Mucosa of stomach (tissue), 1 donor: ENCODE results near the gene ZC3H12D.

Source experiments
- H3K27me3 ChIP-seq: one replicate; pipeline ENCODE4 v1.7.0; 2013; ENCODE audit warnings: mild to moderate bottlenecking, low read length; ENCODE audit not compliant: control insufficient read depth, insufficient read depth
- H3K36me3 ChIP-seq: one replicate; pipeline ENCODE4 v1.7.0; 2013; ENCODE audit warnings: low read length; ENCODE audit not compliant: control insufficient read depth, insufficient read depth
- H3K4me1 ChIP-seq: one replicate; pipeline ENCODE4 v1.7.0; 2013; ENCODE audit warnings: mild to moderate bottlenecking, low read length; ENCODE audit not compliant: control insufficient read depth, insufficient read depth
- H3K4me3 ChIP-seq: one replicate; pipeline ENCODE4 v1.7.0; 2013; ENCODE audit warnings: low read length
- H3K9ac ChIP-seq: one replicate; pipeline ENCODE4 v1.7.0; 2013; ENCODE audit warnings: mild to moderate bottlenecking, low read length, moderate library complexity
- H3K9me3 ChIP-seq: one replicate; pipeline ENCODE4 v1.7.0; 2013; ENCODE audit warnings: mild to moderate bottlenecking, low read length, moderate library complexity; ENCODE audit not compliant: control insufficient read depth
- donor health status: Pancreatic carcinoma.

The ZC3H12D gene

GRCh38 chr6:149414009-149414408 lies 70.8 kb downstream of the ZC3H12D start:
- no peaks in the 10 kb centered on the region for H3K27me3 ChIP-seq
- no peaks in the 10 kb centered on the region for H3K9me3 ChIP-seq
- no peak overlapping the region for H3K4me3 ChIP-seq
- no peak overlapping the region for H3K9ac ChIP-seq
- no peaks in the 10 kb centered on the region for H3K36me3 ChIP-seq
- no peaks in the 10 kb centered on the region for H3K4me1 ChIP-seq

- Histone ChIP-seq H3K36me3 (no peaks in the 10 kb centered on the region), H3K4me3 (no peak overlapping the region), H3K9me3 (no peaks in the 10 kb centered on the region), H3K27me3 (no peaks in the 10 kb centered on the region), H3K9ac (no peak overlapping the region), H3K4me1 (no peaks in the 10 kb centered on the region)
These were observed 74.3 kb downstream of the ZC3H12D start for GRCh38 chr6:149410557-149410956.

GRCh38 chr6:149409617-149410016 lies 75.2 kb downstream of the ZC3H12D start:
- H3K9ac ChIP-seq = no peak overlapping the region
- H3K36me3 ChIP-seq = no peaks in the 10 kb centered on the region
- H3K9me3 ChIP-seq = no peaks in the 10 kb centered on the region

GRCh38 chr6:149405823-149406765 lies 78.7 kb downstream of the ZC3H12D start:
- no peak overlapping the region for H3K4me3 ChIP-seq

More at GRCh38 chr6:149409617-149410016, 75.2 kb downstream of the ZC3H12D start:
- H3K4me1 ChIP-seq = no peaks in the 10 kb centered on the region
- H3K27me3 ChIP-seq = no peaks in the 10 kb centered on the region
- no peak overlapping the region for H3K4me3 ChIP-seq

GRCh38 chr6:149403534-149403933 lies 81.3 kb downstream of the ZC3H12D start:
- Histone ChIP-seq H3K36me3 (peaks cover 6% of the 10 kb centered on the region), H3K4me3 (no peak overlapping the region), H3K4me1 (no peaks in the 10 kb centered on the region), H3K27me3 (no peaks in the 10 kb centered on the region), H3K9me3 (no peaks in the 10 kb centered on the region), H3K9ac (no peak overlapping the region)

More at GRCh38 chr6:149405823-149406765, 78.7 kb downstream of the ZC3H12D start:
- Histone ChIP-seq H3K9ac (no peak overlapping the region), H3K4me1 (no peaks in the 10 kb centered on the region), H3K27me3 (no peaks in the 10 kb centered on the region), H3K9me3 (no peaks in the 10 kb centered on the region), H3K36me3 (peaks cover 6% of the 10 kb centered on the region)

- peaks cover 6% of the 10 kb centered on the region for H3K36me3 ChIP-seq
- no peaks in the 10 kb centered on the region for H3K9me3 ChIP-seq
- no peaks in the 10 kb centered on the region for H3K27me3 ChIP-seq
- H3K4me1 ChIP-seq = no peaks in the 10 kb centered on the region
- H3K4me3 ChIP-seq = no peak within 1 kb of the TSS
- H3K9ac ChIP-seq = no peak within 1 kb of the TSS
These were observed 84.8 kb downstream of the ZC3H12D start, which contains the start of gene SUMO4 for GRCh38 chr6:149400050-149400449. SUMO4 (plus strand) TSS chr6:149400262; CDS start chr6:149400392, 130 bp downstream.

GRCh38 chr6:149397384-149397783 lies 87.4 kb downstream of the ZC3H12D start:
- Histone ChIP-seq H3K9me3 (no peaks in the 10 kb centered on the region), H3K36me3 (no peaks in the 10 kb centered on the region), H3K4me3 (no peak overlapping the region)

More at GRCh38 chr6:149397384-149397783, 87.4 kb downstream of the ZC3H12D start:
- Histone ChIP-seq H3K27me3 (no peaks in the 10 kb centered on the region), H3K9ac (no peak overlapping the region), H3K4me1 (no peaks in the 10 kb centered on the region)
